ENCODE data around the gene CHERP. TPM values are rescaled to one million over a fixed set of nuclear protein-coding genes. Genes with fewer than 3 reads are reported as not detected.

Gene CHERP
- total RNA-seq, 2 experiments from 2014 or later = 47.1 to 48.2 TPM

DNA sequence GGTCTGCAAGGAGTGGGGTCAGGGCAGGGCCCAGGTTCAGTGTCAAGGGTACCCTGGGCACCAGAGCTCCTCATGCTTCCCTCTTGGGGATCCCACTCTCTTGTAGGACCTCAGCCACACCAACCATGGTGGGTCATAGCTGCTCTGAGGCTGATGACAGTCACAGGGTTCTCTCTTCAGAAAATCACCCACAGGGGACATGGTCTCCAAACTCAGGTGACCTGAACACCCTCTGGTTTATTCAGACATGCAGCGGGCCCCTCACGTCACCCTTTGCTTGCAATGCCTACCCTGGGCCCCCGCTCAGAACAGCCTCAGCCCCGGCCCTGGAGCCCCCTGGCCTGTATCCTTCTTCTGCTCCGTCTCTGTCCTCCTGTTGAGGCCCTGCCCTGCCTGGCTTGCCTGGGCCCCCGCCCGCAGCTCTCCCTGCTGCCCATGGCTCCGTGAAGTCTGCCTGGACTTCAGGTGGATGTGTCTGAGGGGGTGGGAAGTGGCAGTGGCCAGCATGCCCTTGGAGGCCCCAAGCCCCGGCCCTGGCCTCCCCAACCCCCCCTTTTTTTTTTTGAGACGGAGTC is 20.4 kb downstream of the CHERP start:
- TF ChIP-seq, protein P1, sequence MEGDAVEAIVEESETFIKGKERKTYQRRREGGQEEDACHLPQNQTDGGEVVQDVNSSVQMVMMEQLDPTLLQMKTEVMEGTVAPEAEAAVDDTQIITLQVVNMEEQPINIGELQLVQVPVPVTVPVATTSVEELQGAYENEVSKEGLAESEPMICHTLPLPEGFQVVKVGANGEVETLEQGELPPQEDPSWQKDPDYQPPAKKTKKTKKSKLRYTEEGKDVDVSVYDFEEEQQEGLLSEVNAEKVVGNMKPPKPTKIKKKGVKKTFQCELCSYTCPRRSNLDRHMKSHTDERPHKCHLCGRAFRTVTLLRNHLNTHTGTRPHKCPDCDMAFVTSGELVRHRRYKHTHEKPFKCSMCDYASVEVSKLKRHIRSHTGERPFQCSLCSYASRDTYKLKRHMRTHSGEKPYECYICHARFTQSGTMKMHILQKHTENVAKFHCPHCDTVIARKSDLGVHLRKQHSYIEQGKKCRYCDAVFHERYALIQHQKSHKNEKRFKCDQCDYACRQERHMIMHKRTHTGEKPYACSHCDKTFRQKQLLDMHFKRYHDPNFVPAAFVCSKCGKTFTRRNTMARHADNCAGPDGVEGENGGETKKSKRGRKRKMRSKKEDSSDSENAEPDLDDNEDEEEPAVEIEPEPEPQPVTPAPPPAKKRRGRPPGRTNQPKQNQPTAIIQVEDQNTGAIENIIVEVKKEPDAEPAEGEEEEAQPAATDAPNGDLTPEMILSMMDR (IDR thresholded peaks at IDR 0.05) = no peak
- Mint-ChIP-seq H3K9me3 (no peaks in the 10 kb centered on the region), H3K27ac (no peak overlapping the region), H3K4me1 (ENCODE audit: low read depth) (no peaks in the 10 kb centered on the region), H3K4me3 (no peak overlapping the region), H3K27me3 (no peaks in the 10 kb centered on the region), H3K36me3 (ENCODE audit: low read depth) (peaks cover 84% of the 10 kb centered on the region)
- no peak for DNase-seq
- intact Hi-C loops (cut with DNase I, micrococcal nuclease) = no loop called here
- POLR2A ChIA-PET = no interaction called here
- Histone ChIP-seq H3K36me3 (ENCODE audit: insufficient read depth, low read length) (peaks cover 88% of the 10 kb centered on the region), H3K4me3 (ENCODE audit: low read length) (no peak overlapping the region), H3K27ac (ENCODE audit: low read depth in 1 of 2, low read length in 2 of 2) (no peak overlapping the region), H3K9me3 (ENCODE audit: control insufficient read depth in 1 of 2, insufficient read depth in 1 of 2, low read length in 2 of 2) (no peaks in the 10 kb centered on the region), H3K27me3 (ENCODE audit: control insufficient read depth in 1 of 2, insufficient read depth in 2 of 2, low read length in 2 of 2) (no peaks in the 10 kb centered on the region), H3K4me1 (ENCODE audit: insufficient read depth, low read length) (peaks cover 8% of the 10 kb centered on the region)
- CTCF ChIA-PET = no interaction called here
- ATAC-seq (ENCODE audit: poor library complexity) = no peak

DNA sequence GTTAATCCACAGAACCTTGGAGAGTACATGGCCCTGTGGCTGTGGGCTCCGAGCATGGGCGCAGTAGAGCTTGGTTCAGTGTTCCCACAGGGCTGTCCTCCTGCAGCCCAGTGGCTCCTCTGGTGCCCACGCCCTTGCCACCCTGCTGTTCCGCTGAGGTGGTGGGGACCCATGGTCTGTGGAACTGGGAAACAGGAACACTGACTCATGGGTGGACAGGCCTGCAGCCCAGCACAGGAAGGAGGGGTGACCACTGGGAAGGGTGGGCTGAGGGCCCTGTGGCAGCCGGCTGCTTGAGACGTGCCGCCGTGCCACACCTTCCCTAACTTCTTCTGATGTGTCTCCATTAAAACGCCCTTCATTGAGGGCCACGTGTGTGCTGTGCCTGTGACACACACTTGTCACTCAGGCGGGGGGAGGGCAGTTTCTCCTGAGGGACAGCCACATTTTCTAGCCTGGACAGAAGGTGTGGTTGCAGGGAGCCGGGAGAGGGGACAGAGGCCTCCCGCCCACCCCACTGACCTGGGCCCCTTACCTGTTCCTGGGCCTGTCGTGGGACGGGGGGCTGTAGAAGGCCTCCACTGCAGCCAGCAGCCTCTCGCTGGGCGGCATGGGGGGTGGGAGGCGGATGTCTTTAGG is 21.1 kb downstream of the CHERP start:
- Mint-ChIP-seq H3K4me3 (no peak overlapping the region), H3K27ac (no peak overlapping the region), H3K9me3 (no peaks in the 10 kb centered on the region), H3K36me3 (ENCODE audit: low read depth) (peaks cover 77% of the 10 kb centered on the region), H3K27me3 (no peaks in the 10 kb centered on the region), H3K4me1 (ENCODE audit: low read depth) (no peaks in the 10 kb centered on the region)
- Histone ChIP-seq H3K27ac (ENCODE audit: low read depth in 1 of 2, low read length in 2 of 2) (no peak overlapping the region), H3K4me3 (ENCODE audit: low read length) (no peak overlapping the region), H3K27me3 (ENCODE audit: control insufficient read depth in 1 of 2, insufficient read depth in 2 of 2, low read length in 2 of 2) (no peaks in the 10 kb centered on the region), H3K9me3 (ENCODE audit: control insufficient read depth in 1 of 2, insufficient read depth in 1 of 2, low read length in 2 of 2) (no peaks in the 10 kb centered on the region), H3K4me1 (ENCODE audit: insufficient read depth, low read length) (peaks cover 10% of the 10 kb centered on the region), H3K36me3 (ENCODE audit: insufficient read depth, low read length) (peaks cover 83% of the 10 kb centered on the region)
- CTCF ChIA-PET = no interaction called here
- intact Hi-C loops (cut with DNase I, micrococcal nuclease) = no loop called here
- TF ChIP-seq, protein P1 (IDR thresholded peaks at IDR 0.05) = no peak
- DNase-seq (no peak), ATAC-seq (ENCODE audit: poor library complexity) (no peak)
- POLR2A ChIA-PET = interaction anchor here (0.6 kb wide), 1 partner anchor 39 kb away, joined by 4 read pairs; no protein-coding TSS in a partner anchor

DNA sequence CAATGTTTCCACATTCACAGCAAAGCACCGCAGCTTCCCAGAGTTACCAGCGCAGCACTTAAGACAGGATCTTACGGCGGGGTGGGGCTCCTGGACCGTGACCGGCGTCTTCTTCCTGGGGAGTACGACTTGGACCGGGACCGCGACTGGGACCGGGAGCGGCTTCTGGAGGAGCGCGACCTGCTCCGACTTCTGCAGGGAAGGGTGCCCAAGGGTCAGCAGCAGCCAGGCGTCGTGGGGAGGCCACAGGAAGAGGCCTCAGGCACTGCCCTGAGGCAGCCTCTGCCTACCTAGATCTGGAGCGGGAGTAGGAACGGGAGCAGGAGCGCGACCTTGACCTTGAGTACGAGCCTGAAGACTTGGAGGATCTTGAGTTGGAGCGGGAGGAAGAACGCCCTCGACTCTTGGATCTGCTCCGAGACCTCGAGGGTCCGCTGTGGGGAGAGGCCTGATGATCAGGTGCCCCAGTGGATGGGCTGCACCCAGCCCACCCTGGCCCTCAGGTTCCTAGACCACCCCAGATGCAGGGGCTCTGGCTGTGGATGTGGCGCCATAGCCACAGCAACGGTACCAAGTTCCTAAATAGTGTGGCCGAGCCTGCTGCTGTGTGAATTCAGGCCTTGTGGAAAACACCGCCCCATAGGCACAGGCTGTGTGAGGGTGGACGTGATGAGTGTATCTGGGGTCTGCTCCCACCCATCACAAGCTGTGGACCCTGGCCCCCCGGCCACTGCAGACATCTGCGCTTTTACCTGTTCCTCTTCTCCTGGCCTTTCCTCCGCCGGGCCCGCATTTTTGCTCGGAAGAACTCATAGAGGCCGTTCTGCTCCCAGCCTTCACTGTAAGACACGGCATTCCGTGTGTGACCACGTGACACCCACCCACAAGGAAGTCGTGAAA is 21.9 kb downstream of the CHERP start:
- Mint-ChIP-seq H3K4me3 (no peak overlapping the region), H3K27ac (no peak overlapping the region), H3K36me3 (ENCODE audit: low read depth) (peaks cover 71% of the 10 kb centered on the region), H3K27me3 (no peaks in the 10 kb centered on the region), H3K4me1 (ENCODE audit: low read depth) (no peaks in the 10 kb centered on the region), H3K9me3 (no peaks in the 10 kb centered on the region)
- no peaks in the 10 kb centered on the region for H3K27me3 ChIP-seq (ENCODE audit: control insufficient read depth in 1 of 2, insufficient read depth in 2 of 2, low read length in 2 of 2)
- ATAC-seq (ENCODE audit: poor library complexity) (no peak), DNase-seq (no peak)
- CTCF ChIA-PET = no interaction called here
- no peak overlapping the region for H3K4me3 ChIP-seq (ENCODE audit: low read length)
- H3K27ac ChIP-seq (ENCODE audit: low read depth in 1 of 2, low read length in 2 of 2) = no peak overlapping the region
- peaks cover 76% of the 10 kb centered on the region for H3K36me3 ChIP-seq (ENCODE audit: insufficient read depth, low read length)
- H3K9me3 ChIP-seq (ENCODE audit: control insufficient read depth in 1 of 2, insufficient read depth in 1 of 2, low read length in 2 of 2) = no peaks in the 10 kb centered on the region
- H3K4me1 ChIP-seq (ENCODE audit: insufficient read depth, low read length) = peaks cover 10% of the 10 kb centered on the region
- TF ChIP-seq, protein P1 (IDR thresholded peaks at IDR 0.05) = no peak
- intact Hi-C loops (cut with DNase I, micrococcal nuclease) = no loop called here
- POLR2A ChIA-PET = interaction anchor here (0.6 kb wide), 1 partner anchor 38 kb away, joined by 4 read pairs; no protein-coding TSS in a partner anchor

All from CD4-positive, alpha-beta T cell (primary cell).